Measurements from ENCODE around the gene LYST. TPM values are rescaled to one million over a fixed set of nuclear protein-coding genes. Genes with fewer than 3 reads are reported as not detected.

LYST gene
- total and polyA plus RNA-seq, 10 donors = 9.0 to 169 (median 98.1) TPM

- H3K27me3 ChIP-seq (replicated peaks in 1 of 7) = no peaks in the 10 kb centered on the region
- intact Hi-C loops (cut with DNase I; ENCODE audit: low total_unique reads) = no loop called here
- no peak overlapping the region for H3K27ac ChIP-seq
- 68 to 91% (median 83%) methylated on average over 6 of the region's 6 CpGs for WGBS, 5 donors
- H3K36me3 ChIP-seq = peaks cover 4 to 80% (median 49%) of the 10 kb centered on the region in 6 donors
- H3K4me3 ChIP-seq = no peak overlapping the region
- no peaks in the 10 kb centered on the region for H3K4me1 ChIP-seq
- no peaks in the 10 kb centered on the region for H3K9me3 ChIP-seq
- DNase-seq = no peak
- TF ChIP-seq POLR2AphosphoS5 (IDR thresholded peaks at IDR 0.05) (no peak), POLR2A (IDR thresholded peaks at IDR 0.05) (no peak)
- TF ChIP-seq, protein P1, sequence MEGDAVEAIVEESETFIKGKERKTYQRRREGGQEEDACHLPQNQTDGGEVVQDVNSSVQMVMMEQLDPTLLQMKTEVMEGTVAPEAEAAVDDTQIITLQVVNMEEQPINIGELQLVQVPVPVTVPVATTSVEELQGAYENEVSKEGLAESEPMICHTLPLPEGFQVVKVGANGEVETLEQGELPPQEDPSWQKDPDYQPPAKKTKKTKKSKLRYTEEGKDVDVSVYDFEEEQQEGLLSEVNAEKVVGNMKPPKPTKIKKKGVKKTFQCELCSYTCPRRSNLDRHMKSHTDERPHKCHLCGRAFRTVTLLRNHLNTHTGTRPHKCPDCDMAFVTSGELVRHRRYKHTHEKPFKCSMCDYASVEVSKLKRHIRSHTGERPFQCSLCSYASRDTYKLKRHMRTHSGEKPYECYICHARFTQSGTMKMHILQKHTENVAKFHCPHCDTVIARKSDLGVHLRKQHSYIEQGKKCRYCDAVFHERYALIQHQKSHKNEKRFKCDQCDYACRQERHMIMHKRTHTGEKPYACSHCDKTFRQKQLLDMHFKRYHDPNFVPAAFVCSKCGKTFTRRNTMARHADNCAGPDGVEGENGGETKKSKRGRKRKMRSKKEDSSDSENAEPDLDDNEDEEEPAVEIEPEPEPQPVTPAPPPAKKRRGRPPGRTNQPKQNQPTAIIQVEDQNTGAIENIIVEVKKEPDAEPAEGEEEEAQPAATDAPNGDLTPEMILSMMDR (IDR thresholded peaks at IDR 0.05 in 8 of 11, conservative IDR thresholded peaks at IDR 0.05 in 3 of 11) = no peak
Observed at GRCh38 chr1:235739631-235740030, 127.1 kb downstream of the LYST start.

DNA sequence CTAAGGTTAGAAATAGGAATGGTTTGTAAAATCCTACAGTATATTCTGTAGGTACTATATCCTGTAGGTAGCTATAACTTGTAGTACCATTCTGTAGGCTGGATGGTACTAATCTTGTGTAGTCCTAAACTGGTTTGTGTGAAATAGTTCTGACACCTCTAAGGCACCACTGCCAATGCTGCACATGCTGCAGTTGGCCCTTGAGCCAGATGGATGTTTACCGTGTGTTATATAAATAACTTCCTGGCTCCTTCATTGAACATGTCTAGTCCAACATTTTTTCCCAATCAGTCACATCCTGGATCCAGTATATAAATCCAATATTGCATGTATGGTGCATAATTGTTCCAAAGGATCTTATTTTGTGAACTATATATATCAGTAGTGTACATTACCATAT is 127.6 kb downstream of the LYST start:
- no peaks in the 10 kb centered on the region for H3K27me3 ChIP-seq (replicated peaks in 1 of 7)
- no peak overlapping the region for H3K4me3 ChIP-seq
- no peaks in the 10 kb centered on the region for H3K9me3 ChIP-seq
- TF ChIP-seq, protein P1 (IDR thresholded peaks at IDR 0.05 in 8 of 11, conservative IDR thresholded peaks at IDR 0.05 in 3 of 11) = no peak
- TF ChIP-seq POLR2A (IDR thresholded peaks at IDR 0.05) (no peak), POLR2AphosphoS5 (IDR thresholded peaks at IDR 0.05) (no peak)
- intact Hi-C loops (cut with DNase I; ENCODE audit: low total_unique reads) = no loop called here
- H3K36me3 ChIP-seq = peaks cover 4 to 78% (median 45%) of the 10 kb centered on the region in 6 donors
- no peak overlapping the region for H3K27ac ChIP-seq
- no peak for DNase-seq
- H3K4me1 ChIP-seq = no peaks in the 10 kb centered on the region
- WGBS, 5 donors = 58 to 96% (median 76%) methylated on average over 1 of the region's 1 CpG

- H3K36me3 ChIP-seq = peaks cover 4 to 78% (median 38%) of the 10 kb centered on the region in 6 donors
- TF ChIP-seq POLR2A (IDR thresholded peaks at IDR 0.05) = no peak
- TF ChIP-seq POLR2AphosphoS5 (IDR thresholded peaks at IDR 0.05) = peak in 1 of 3 donors; percentile 25
- H3K27ac ChIP-seq = no peak overlapping the region
- DNase-seq = no peak
- no peaks in the 10 kb centered on the region for H3K27me3 ChIP-seq (replicated peaks in 1 of 7)
- WGBS, 5 donors = 95 to 98% (median 97%) methylated on average over 13 of the region's 13 CpGs
- no peaks in the 10 kb centered on the region for H3K4me1 ChIP-seq
- no peaks in the 10 kb centered on the region for H3K9me3 ChIP-seq
- intact Hi-C loops (cut with DNase I; ENCODE audit: low total_unique reads) = no loop called here
- H3K4me3 ChIP-seq = no peak overlapping the region
Observed at GRCh38 chr1:235737751-235738150, 129.0 kb downstream of the LYST start.

GRCh38 chr1:235736263-235736662 is 130.4 kb downstream of the LYST start:
- H3K36me3 ChIP-seq = peaks cover under 1 to 78% (median 26%) of the 10 kb centered on the region in 6 donors
- no peak overlapping the region for H3K4me3 ChIP-seq
- no peak for DNase-seq
- H3K9me3 ChIP-seq = no peaks in the 10 kb centered on the region
- intact Hi-C loops (cut with DNase I; ENCODE audit: low total_unique reads) = no loop called here
- H3K27ac ChIP-seq = no peak overlapping the region
- no peaks in the 10 kb centered on the region for H3K27me3 ChIP-seq (replicated peaks in 1 of 7)
- TF ChIP-seq, protein P1 (IDR thresholded peaks at IDR 0.05 in 8 of 11, conservative IDR thresholded peaks at IDR 0.05 in 3 of 11) = no peak
- TF ChIP-seq POLR2A (IDR thresholded peaks at IDR 0.05) (no peak), POLR2AphosphoS5 (IDR thresholded peaks at IDR 0.05) (no peak)
- no peaks in the 10 kb centered on the region for H3K4me1 ChIP-seq

DNA sequence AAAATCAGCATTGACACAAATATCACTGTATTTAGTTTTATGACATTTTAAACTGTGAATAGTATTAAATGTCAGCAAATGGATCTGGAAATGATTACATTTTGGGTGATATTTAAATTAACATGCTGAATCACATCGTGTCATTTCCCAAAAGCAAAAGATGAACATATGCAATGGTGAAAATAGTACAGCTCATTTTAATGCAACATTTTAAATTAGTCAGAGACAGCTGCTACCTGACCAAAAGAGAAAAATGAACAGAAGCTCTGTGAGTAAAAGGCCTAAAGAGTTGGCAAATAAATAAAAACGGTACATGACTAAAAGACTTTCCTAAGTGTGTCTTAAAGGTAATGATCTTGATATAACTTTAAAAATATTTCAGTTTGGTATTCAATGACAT is 131.1 kb downstream of the LYST start:
- 86 to 94% (median 90%) methylated on average over 2 of the region's 2 CpGs for WGBS, 5 donors

More for the DNA sequence above, 131.1 kb downstream of the LYST start:
- Histone ChIP-seq H3K27ac (no peak overlapping the region), H3K4me3 (no peak overlapping the region), H3K9me3 (no peaks in the 10 kb centered on the region), H3K36me3 (peaks cover 0 to 78% (median 28%) of the 10 kb centered on the region in 6 donors), H3K4me1 (no peaks in the 10 kb centered on the region), H3K27me3 (replicated peaks in 1 of 7) (no peaks in the 10 kb centered on the region)
- intact Hi-C loops (cut with DNase I; ENCODE audit: low total_unique reads) = no loop called here
- no peak for DNase-seq
- TF ChIP-seq POLR2AphosphoS5 (IDR thresholded peaks at IDR 0.05) (no peak), POLR2A (IDR thresholded peaks at IDR 0.05) (no peak)
- TF ChIP-seq, protein P1 (IDR thresholded peaks at IDR 0.05 in 8 of 11, conservative IDR thresholded peaks at IDR 0.05 in 3 of 11) = no peak

Data from spleen (tissue), 11 donors.